ENCODE data around the gene LRRC47. TPM values are rescaled to one million over a fixed set of nuclear protein-coding genes. Genes with fewer than 3 reads are reported as not detected.

LRRC47 gene
- total RNA-seq, 1 donor from 2014 or later, result 45.8 TPM

DNA sequence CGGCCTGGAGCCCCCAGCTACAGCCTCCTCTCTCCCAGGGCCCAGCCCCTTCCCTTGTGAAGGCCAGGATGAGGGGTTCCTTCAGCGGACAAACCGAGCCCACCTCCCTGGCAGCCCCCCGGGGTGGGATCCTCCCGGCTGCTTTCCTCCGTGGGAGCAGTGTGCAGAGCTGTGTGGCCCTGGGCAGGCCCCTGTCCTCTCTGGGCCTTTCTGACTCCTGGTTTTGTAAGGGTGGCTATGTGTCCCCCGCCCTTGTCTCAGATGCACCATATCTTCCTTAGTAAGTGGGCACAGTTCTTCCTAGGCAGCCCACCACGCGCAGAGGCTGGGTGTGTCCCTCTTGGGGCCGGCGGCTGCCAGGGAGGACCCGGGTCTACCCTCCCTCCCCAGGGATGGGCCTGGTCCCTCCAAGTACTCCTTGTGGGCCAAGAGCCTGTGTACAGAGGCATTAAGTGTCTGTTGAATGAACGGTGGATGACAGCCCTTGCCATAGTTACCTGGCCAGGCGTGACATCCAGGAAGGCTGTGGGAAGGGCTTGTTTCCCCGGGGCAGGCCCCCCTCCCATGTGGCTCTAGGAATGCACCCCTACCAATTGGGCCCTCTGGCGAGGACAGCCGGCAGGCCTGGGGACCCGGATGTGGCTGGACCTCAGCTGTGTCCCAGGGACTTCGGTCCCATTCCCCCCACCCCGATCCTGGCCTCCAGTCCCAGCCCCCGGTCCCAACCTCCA is 19.9 kb downstream of the LRRC47 start:
- Mint-ChIP-seq H3K27ac (ENCODE audit: unreplicated experiment) (no peak overlapping the region), H3K36me3 (ENCODE audit: low read depth) (peaks cover 18% of the 10 kb centered on the region), H3K9me3 (ENCODE audit: low read depth) (no peaks in the 10 kb centered on the region), H3K4me1 (ENCODE audit: low read depth) (peaks cover 11% of the 10 kb centered on the region), H3K4me3 (ENCODE audit: unreplicated experiment) (no peak overlapping the region), H3K27me3 (ENCODE audit: low read depth) (no peaks in the 10 kb centered on the region)
- DNase-seq (ENCODE audit: low spot score), result no peak
- TF ChIP-seq, protein P1, sequence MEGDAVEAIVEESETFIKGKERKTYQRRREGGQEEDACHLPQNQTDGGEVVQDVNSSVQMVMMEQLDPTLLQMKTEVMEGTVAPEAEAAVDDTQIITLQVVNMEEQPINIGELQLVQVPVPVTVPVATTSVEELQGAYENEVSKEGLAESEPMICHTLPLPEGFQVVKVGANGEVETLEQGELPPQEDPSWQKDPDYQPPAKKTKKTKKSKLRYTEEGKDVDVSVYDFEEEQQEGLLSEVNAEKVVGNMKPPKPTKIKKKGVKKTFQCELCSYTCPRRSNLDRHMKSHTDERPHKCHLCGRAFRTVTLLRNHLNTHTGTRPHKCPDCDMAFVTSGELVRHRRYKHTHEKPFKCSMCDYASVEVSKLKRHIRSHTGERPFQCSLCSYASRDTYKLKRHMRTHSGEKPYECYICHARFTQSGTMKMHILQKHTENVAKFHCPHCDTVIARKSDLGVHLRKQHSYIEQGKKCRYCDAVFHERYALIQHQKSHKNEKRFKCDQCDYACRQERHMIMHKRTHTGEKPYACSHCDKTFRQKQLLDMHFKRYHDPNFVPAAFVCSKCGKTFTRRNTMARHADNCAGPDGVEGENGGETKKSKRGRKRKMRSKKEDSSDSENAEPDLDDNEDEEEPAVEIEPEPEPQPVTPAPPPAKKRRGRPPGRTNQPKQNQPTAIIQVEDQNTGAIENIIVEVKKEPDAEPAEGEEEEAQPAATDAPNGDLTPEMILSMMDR (IDR thresholded peaks at IDR 0.05), result no peak

DNA sequence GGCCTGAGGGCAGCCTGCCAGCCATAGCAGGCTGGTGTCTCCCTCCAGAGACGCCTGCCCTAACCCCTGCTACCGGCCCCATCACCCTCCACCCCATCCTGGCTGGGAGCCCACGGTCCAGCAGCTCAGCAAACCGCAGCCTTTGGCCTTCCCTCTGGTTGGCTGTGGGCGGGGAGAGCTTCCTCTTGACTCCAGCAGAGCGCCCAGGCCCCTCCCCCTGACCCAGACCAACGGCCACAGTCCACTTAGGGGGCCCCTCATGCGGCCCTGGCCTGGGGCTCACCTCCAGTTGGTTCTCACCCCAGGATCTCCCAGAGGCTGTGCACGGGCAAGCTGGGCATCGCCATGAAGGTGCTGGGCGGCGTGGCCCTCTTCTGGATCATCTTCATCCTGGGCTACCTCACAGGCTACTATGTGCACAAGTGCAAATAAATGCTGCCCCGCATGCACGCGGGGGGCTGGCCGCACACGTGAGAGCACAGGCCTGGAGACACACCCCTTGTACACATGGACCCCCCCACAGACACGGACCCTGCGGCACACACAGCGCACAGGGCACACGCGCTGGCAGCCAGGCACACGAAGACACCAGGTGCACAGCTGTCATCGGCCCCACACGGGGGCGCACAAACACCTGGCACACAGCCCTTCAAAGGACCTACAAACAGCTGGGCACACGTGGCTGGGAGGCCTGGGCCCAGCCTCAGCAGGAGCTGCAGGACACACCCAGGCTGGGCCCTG is 20.6 kb downstream of the LRRC47 start:
- Mint-ChIP-seq H3K36me3 (ENCODE audit: low read depth) (peaks cover 12% of the 10 kb centered on the region), H3K27me3 (ENCODE audit: low read depth) (no peaks in the 10 kb centered on the region), H3K4me1 (ENCODE audit: low read depth) (peaks cover 11% of the 10 kb centered on the region), H3K4me3 (ENCODE audit: unreplicated experiment) (no peak overlapping the region), H3K9me3 (ENCODE audit: low read depth) (no peaks in the 10 kb centered on the region), H3K27ac (ENCODE audit: unreplicated experiment) (no peak overlapping the region)
- TF ChIP-seq, protein P1 (IDR thresholded peaks at IDR 0.05), result peak; percentile 45
- no peak for DNase-seq (ENCODE audit: low spot score)

DNA sequence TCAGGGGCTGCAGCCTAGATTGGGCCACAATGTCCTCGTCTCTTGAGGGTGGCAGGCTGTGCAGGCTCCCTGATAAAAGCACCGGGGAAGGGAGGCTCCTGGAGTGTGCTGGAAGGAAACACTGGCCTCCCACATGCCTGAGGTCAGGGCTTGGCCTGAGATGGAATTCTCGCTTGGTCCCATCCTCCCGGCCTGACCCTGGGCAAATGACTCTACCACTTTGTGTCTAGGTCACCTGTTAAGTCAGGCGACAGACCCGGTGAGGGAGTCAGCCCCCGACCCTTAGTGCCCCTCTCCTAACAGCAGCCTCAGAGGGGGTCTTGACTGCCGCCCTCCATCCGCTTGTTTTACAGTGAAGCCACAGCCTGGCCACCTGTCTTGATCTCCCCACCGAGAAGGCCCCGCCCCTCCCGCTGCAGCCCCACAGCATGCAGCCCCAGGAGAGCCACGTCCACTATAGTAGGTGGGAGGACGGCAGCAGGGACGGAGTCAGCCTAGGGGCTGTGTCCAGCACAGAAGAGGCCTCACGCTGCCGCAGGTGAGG is 21.3 kb downstream of the LRRC47 start:
- no peaks in the 10 kb centered on the region for H3K27me3 Mint-ChIP-seq (ENCODE audit: low read depth)
- TF ChIP-seq, protein P1 (IDR thresholded peaks at IDR 0.05), result no peak
- DNase-seq (ENCODE audit: low spot score), result no peak
- H3K9me3 Mint-ChIP-seq (ENCODE audit: low read depth), result no peaks in the 10 kb centered on the region
- H3K4me1 Mint-ChIP-seq (ENCODE audit: low read depth), result peaks cover 11% of the 10 kb centered on the region
- H3K4me3 Mint-ChIP-seq (ENCODE audit: unreplicated experiment), result no peak overlapping the region
- peaks cover 5% of the 10 kb centered on the region for H3K36me3 Mint-ChIP-seq (ENCODE audit: low read depth)
- H3K27ac Mint-ChIP-seq (ENCODE audit: unreplicated experiment), result peak overlapping the region; percentile 17

DNA sequence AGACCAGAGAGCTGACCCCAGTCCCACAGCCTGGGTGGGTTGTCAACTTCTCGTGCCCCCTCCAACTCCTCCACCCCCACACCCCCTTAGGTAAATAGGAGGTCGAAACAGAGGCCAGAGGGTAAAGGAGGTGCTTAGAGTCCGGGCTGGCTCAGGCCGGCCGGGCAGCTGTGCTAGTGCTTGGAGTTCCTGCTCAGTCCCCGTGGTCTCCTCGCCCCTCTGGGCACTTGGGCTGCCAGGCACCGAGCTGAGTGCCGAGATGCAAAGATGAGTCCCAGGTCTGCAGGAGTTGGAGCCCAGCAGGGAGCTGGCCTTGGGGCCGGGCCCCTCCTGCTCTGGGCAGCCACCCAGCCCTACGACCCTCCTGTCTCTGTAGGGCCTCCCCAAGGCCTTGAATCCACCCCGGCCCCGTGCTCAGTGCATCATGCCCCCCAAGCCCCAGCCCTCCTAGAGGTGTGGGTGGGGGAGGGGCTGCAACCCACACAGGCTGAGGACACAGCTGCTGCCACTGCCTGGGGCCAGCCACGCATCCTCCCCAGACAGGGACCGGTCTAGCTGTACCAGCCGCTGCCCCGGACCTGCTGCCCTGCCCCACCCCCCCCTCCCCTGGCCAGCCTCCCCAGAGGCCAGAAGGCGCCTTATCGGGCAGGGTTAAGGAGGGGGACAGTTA is 21.9 kb downstream of the LRRC47 start:
- H3K36me3 Mint-ChIP-seq (ENCODE audit: low read depth), result no peaks in the 10 kb centered on the region
- no peak overlapping the region for H3K4me3 Mint-ChIP-seq (ENCODE audit: unreplicated experiment)
- no peak for DNase-seq (ENCODE audit: low spot score)
- TF ChIP-seq, protein P1 (IDR thresholded peaks at IDR 0.05), result no peak
- H3K27me3 Mint-ChIP-seq (ENCODE audit: low read depth), result no peaks in the 10 kb centered on the region
- H3K27ac Mint-ChIP-seq (ENCODE audit: unreplicated experiment), result no peak overlapping the region
- H3K4me1 Mint-ChIP-seq (ENCODE audit: low read depth), result peaks cover 11% of the 10 kb centered on the region
- H3K9me3 Mint-ChIP-seq (ENCODE audit: low read depth), result no peaks in the 10 kb centered on the region
